Transverse colon (tissue), 4 donors: ENCODE measurements around the gene SEC62. TPM values are rescaled to one million over a fixed set of nuclear protein-coding genes. Genes with fewer than 3 reads are reported as not detected.

Experiments
- DNase-seq: peaks from one replicate; pipeline ENCODE4 v3.0.0-alpha.2; 2019
- H3K27ac ChIP-seq, 4 donors: fragments of 200-600 bp; sonication (generic); 2 replicates each; pipeline ENCODE4 v1.5.1; 2016 to 2018; ENCODE audit warnings: inconsistent platforms in 4 of 4
- H3K27me3 ChIP-seq: fragments of 200-600 bp; sonication (generic); 2 replicates; pipeline ENCODE4 v1.5.1; 2017; ENCODE audit warnings: inconsistent platforms
- H3K36me3 ChIP-seq, 4 donors: fragments of 200-600 bp; sonication (generic); 2 replicates each; pipeline ENCODE4 v1.5.1; 2017 to 2019; ENCODE audit warnings: inconsistent platforms in 4 of 4
- H3K4me1 ChIP-seq, 4 donors: fragments of 200-600 bp; sonication (generic); 2 replicates each; pipeline ENCODE4 v1.5.1; 2017 to 2020; ENCODE audit warnings: inconsistent platforms in 4 of 4
- H3K4me3 ChIP-seq, 4 donors: fragments of 200-600 bp; sonication (generic); 1 replicate in 1 of 4; 2 replicates in 3 of 4; pipeline versions ENCODE4 v1.5.1 to v1.6.1; 2017 to 2019; ENCODE audit warnings: inconsistent platforms in 4 of 4
- H3K9me3 ChIP-seq, 2 donors: fragments of 200-600 bp; sonication (generic); 2 replicates each; pipeline ENCODE4 v1.5.1; 2017 to 2019; ENCODE audit warnings: inconsistent platforms in 2 of 2
- CTCF ChIP-seq, 5 experiments: fragments of 200-600 bp in 3 of 5; fragments of 450-650 bp in 2 of 5; sonication (generic) in 3 of 5; IDR thresholded peaks; 1 replicate in 2 of 5; 2 replicates in 3 of 5; pipeline ENCODE4 v1.5.1; 2016 to 2017; ENCODE audit warnings: antibody characterized with exemption in 5 of 5, inconsistent platforms in 3 of 5, mild to moderate bottlenecking in 2 of 5, moderate library complexity in 1 of 5
- EP300 ChIP-seq: sonication (generic); formaldehyde crosslinking; IDR thresholded peaks from one replicate; pipeline ENCODE4 v1.6.1; 2017; ENCODE audit warnings: antibody characterized with exemption, low read depth
- POLR2A ChIP-seq: fragments of 450-650 bp; IDR thresholded peaks from one replicate; pipeline ENCODE4 v1.6.1; 2016; ENCODE audit warnings: antibody characterized with exemption, mild to moderate bottlenecking, moderate library complexity
- POLR2AphosphoS5 ChIP-seq, 3 donors: sonication (generic); formaldehyde crosslinking; IDR thresholded peaks; one replicate each; pipeline ENCODE4 v1.6.1; 2016; ENCODE audit warnings: antibody characterized with exemption in 3 of 3
- WGBS, 2 donors: methylation state at CpG; one replicate each; pipeline ENCODE4 v1.1.5; 2018; ENCODE audit warnings: low coverage in 1 of 2; 5-methylcytosine and 5-hydroxymethylcytosine counted together
- in situ Hi-C, 4 donors: fragments of 200-750 bp; cut with MboI; loops; one replicate each; pipeline versions ENCODE4 v1.15.0 to v1.15.1; 2017; ENCODE audit warnings: low sequenced_read_pairs in 3 of 4, low pct_ligation_motif_present in 1 of 4, low pct_unique_long_range_greater_than_20kb in 1 of 4
- intact Hi-C: fragments of 100-400 bp; cut with DNase I; formaldehyde crosslinking; loops from one replicate; pipeline ENCODE4 v1.15.1; 2023; ENCODE audit warnings: low total_unique reads
- total RNA-seq, 4 donors: library from RNA; depleted of rRNA; stranded (reverse); fragments of >200 nt; gene quantifications; one replicate each; pipeline ENCODE4 v1.1.0, GENCODE V29; 2016

The SEC62 gene
- total RNA-seq, 4 donors from 2014 or later = 18.7 to 48.7 (median 30.0) TPM

GRCh38 chr3:170037463-170038433 lies 71.1 kb downstream of the SEC62 start, which contains the start of gene GPR160:
GPR160 (plus strand) TSS chr3:170037995; CDS start chr3:170083973, 45,978 bp downstream.
- intact Hi-C loops (no loop called here), in situ Hi-C loops (no loop called here)
- Histone ChIP-seq H3K9me3 (no peaks in the 10 kb centered on the region), H3K27ac (peak within 1 kb of the TSS; percentile 87 to 89 (median 88)), H3K4me1 (peaks cover 0 to 44% (median 12%) of the 10 kb centered on the region in 4 donors), H3K4me3 (peak within 1 kb of the TSS; percentile 54 to 73 (median 62)), H3K36me3 (no peaks in the 10 kb centered on the region), H3K27me3 (peaks cover 23% of the 10 kb centered on the region)
- TF ChIP-seq POLR2AphosphoS5 (IDR thresholded peaks at IDR 0.05) (peak; percentile 71 to 92 (median 92)), POLR2A (peak; percentile 86), EP300 (no peak), CTCF (IDR thresholded peaks at IDR 0.05) (peak; percentile 57 to 96 (median 79))
- 0 to 11% methylated on average over 3 to 27 of the region's 78 CpGs for WGBS, 2 donors
- peak; percentile 95 for DNase-seq

GRCh38 chr3:170038434-170039110 lies 72.0 kb downstream of the SEC62 start:
- intact Hi-C loops (no loop called here), in situ Hi-C loops (no loop called here)
- peaks cover 23% of the 10 kb centered on the region for H3K27me3 ChIP-seq

GRCh38 chr3:170040418-170040817 lies 73.8 kb downstream of the SEC62 start:
- in situ Hi-C loops = no loop called here
- no peak for DNase-seq
- no peaks in the 10 kb centered on the region for H3K9me3 ChIP-seq

More at GRCh38 chr3:170038434-170039110, 72.0 kb downstream of the SEC62 start:
- WGBS, 2 donors = 3 to 5% methylated on average over 5 to 51 of the region's 51 CpGs
- H3K9me3 ChIP-seq = no peaks in the 10 kb centered on the region
- H3K27ac ChIP-seq = peak overlapping the region; percentile 87 to 89 (median 88)
- DNase-seq = peak; percentile 66
- H3K36me3 ChIP-seq = no peaks in the 10 kb centered on the region
- peaks cover 0 to 39% (median 10%) of the 10 kb centered on the region in 4 donors for H3K4me1 ChIP-seq
- TF ChIP-seq EP300 (no peak), POLR2A (peak; percentile 16), CTCF (IDR thresholded peaks at IDR 0.05) (peak in 3 of 5 experiments; percentile 22 to 49 (median 30)), POLR2AphosphoS5 (IDR thresholded peaks at IDR 0.05) (peak in 1 of 3 donors; percentile 39)
- peak overlapping the region; percentile 54 to 73 (median 62) for H3K4me3 ChIP-seq

More at GRCh38 chr3:170040418-170040817, 73.8 kb downstream of the SEC62 start:
- Histone ChIP-seq H3K27me3 (peaks cover 23% of the 10 kb centered on the region), H3K4me1 (peaks cover 0 to 46% (median 19%) of the 10 kb centered on the region in 4 donors), H3K36me3 (no peaks in the 10 kb centered on the region), H3K4me3 (peak overlapping the region in 3 of 4 donors; percentile 58 to 73 (median 65)), H3K27ac (peak overlapping the region; percentile 87 to 89 (median 88))
- 0 to 26% methylated on average over 2 to 8 of the region's 8 CpGs for WGBS, 2 donors
- TF ChIP-seq POLR2AphosphoS5 (IDR thresholded peaks at IDR 0.05) (no peak), CTCF (IDR thresholded peaks at IDR 0.05) (no peak), POLR2A (no peak), EP300 (no peak)
- intact Hi-C loops = no loop called here
